NCI-H1092 treated with DMSO at 0.1 percent for 48 hours (cell line): ENCODE measurements around the gene TTLL10.

Experiments used
- DNase-seq: peaks from one replicate; lab custom pipeline; 2025; lab: John Stamatoyannopoulos, UW

The TTLL10 gene

GRCh38 chr1:1206376-1206965, 32.8 kb downstream of the TTLL10 start, which contains the start of gene TNFRSF18:
Gene TNFRSF18 (minus strand): TSS chr1:1206592. CDS start chr1:1206571, 21 bp downstream.
- no peak for DNase-seq

GRCh38 chr1:1206966-1207531, 33.4 kb downstream of the TTLL10 start:
- no peak for DNase-seq

GRCh38 chr1:1207571-1207892, 33.9 kb downstream of the TTLL10 start:
- DNase-seq = no peak

GRCh38 chr1:1208713-1209433, 35.2 kb downstream of the TTLL10 start:
- DNase-seq = no peak

- no peak for DNase-seq
These were observed 37.3 kb downstream of the TTLL10 start for GRCh38 chr1:1210726-1211540.

- no peak for DNase-seq
These were observed 38.1 kb downstream of the TTLL10 start for GRCh38 chr1:1211541-1212441.

- DNase-seq = no peak
These were observed 39.2 kb downstream of the TTLL10 start for GRCh38 chr1:1212780-1213344.

GRCh38 chr1:1213345-1214265, 39.9 kb downstream of the TTLL10 start, which contains the start of gene TNFRSF4:
Gene TNFRSF4 (minus strand): TSS chr1:1214153. CDS start chr1:1214127, 26 bp downstream.
- no peak for DNase-seq

GRCh38 chr1:1215080-1215676, 41.5 kb downstream of the TTLL10 start:
- DNase-seq = no peak

GRCh38 chr1:1215881-1216605, 42.4 kb downstream of the TTLL10 start:
- DNase-seq = no peak

- DNase-seq = no peak
These were observed 43.3 kb downstream of the TTLL10 start for GRCh38 chr1:1216770-1217620.

- DNase-seq = no peak
These were observed 44.2 kb downstream of the TTLL10 start for GRCh38 chr1:1217621-1218523.

GRCh38 chr1:1218524-1219200, 45.0 kb downstream of the TTLL10 start:
- no peak for DNase-seq

- DNase-seq = no peak
These were observed 45.7 kb downstream of the TTLL10 start for GRCh38 chr1:1219341-1219740.

- no peak for DNase-seq
These were observed 46.5 kb downstream of the TTLL10 start for GRCh38 chr1:1220197-1220596.

GRCh38 chr1:1221887-1222574, 48.4 kb downstream of the TTLL10 start:
- DNase-seq = no peak
